Kasumi-1 (cell line): ENCODE data around the gene CNOT1.

Source experiments
- DNase-seq, 2 experiments: peaks; one replicate each; lab custom pipeline; 2025; lab: John Stamatoyannopoulos, UW

The CNOT1 gene

GRCh38 chr16:58485184-58485887, 144.3 kb downstream of the CNOT1 start:
- no peak for DNase-seq

GRCh38 chr16:58481931-58482330, 147.7 kb downstream of the CNOT1 start:
- DNase-seq: no peak

GRCh38 chr16:58481226-58481869, 148.3 kb downstream of the CNOT1 start:
- no peak for DNase-seq

- no peak for DNase-seq
Measured at GRCh38 chr16:58478427-58478826, 151.2 kb downstream of the CNOT1 start.

GRCh38 chr16:58476791-58477190, 152.8 kb downstream of the CNOT1 start:
- no peak for DNase-seq

- DNase-seq: no peak
Measured at GRCh38 chr16:58475091-58475619, 154.5 kb downstream of the CNOT1 start.

- no peak for DNase-seq
Measured at GRCh38 chr16:58474296-58474695, 155.3 kb downstream of the CNOT1 start.

- DNase-seq: no peak
Measured at GRCh38 chr16:58472827-58473226, 156.8 kb downstream of the CNOT1 start.

- no peak for DNase-seq
Measured at GRCh38 chr16:58472266-58472665, 157.4 kb downstream of the CNOT1 start.

GRCh38 chr16:58471209-58471975, 158.2 kb downstream of the CNOT1 start:
- DNase-seq: no peak
